Keratinocyte (primary cell): ENCODE data around the gene MARS1. TPM values are rescaled to one million over a fixed set of nuclear protein-coding genes. Genes with fewer than 3 reads are reported as not detected.

Experiments
- DNase-seq: peaks from one replicate; pipeline ENCODE4 v3.0.0-alpha.2; 2011; ENCODE audit warnings: low read depth, missing footprints, low spot score
- FAIRE-seq: peaks from 2 replicates; lab custom pipeline; 2011; peaks lifted over from hg19 to GRCh38; lab: Jason Lieb, UNC
- H2AFZ ChIP-seq: 2 replicates; pipeline ENCODE4 v1.6.0; 2012; ENCODE audit warnings: low read length, control low read depth, inconsistent platforms; ENCODE audit not compliant: control insufficient read depth
- H3K27ac ChIP-seq: 2 replicates; pipeline ENCODE4 v1.5.1; 2011; ENCODE audit warnings: low read length; ENCODE audit not compliant: control insufficient read depth, insufficient read depth
- H3K27me3 ChIP-seq: 3 replicates; pipeline ENCODE4 v1.6.0; 2011; ENCODE audit warnings: low read length; ENCODE audit not compliant: control insufficient read depth, insufficient read depth; ENCODE audit errors: extremely low read depth
- H3K36me3 ChIP-seq, 2 experiments: 2 replicates in 1 of 2; 3 replicates in 1 of 2; pipeline ENCODE4 v1.5.1; 2011; ENCODE audit warnings: low read length in 2 of 2, mild to moderate bottlenecking in 1 of 2; ENCODE audit not compliant: control insufficient read depth in 2 of 2, insufficient read depth in 2 of 2; ENCODE audit errors: extremely low read depth in 1 of 2
- H3K4me1 ChIP-seq: 3 replicates; pipeline ENCODE4 v1.5.1; 2011; ENCODE audit warnings: low read length; ENCODE audit not compliant: control insufficient read depth, insufficient read depth; ENCODE audit errors: extremely low read depth
- H3K4me2 ChIP-seq: 3 replicates; pipeline ENCODE4 v1.6.0; 2011; ENCODE audit warnings: low read depth, low read length; ENCODE audit not compliant: control insufficient read depth, insufficient read depth; ENCODE audit errors: extremely low read depth
- H3K4me3 ChIP-seq, 3 experiments: fragments of 200-600 bp in 1 of 3; sonication (generic) in 1 of 3; 2 replicates in 2 of 3; 3 replicates in 1 of 3; pipeline ENCODE4 v1.5.1; 2011 to 2016; ENCODE audit warnings: low read length in 3 of 3, mild to moderate bottlenecking in 3 of 3, control low read depth in 2 of 3, inconsistent platforms in 1 of 3, low read depth in 1 of 3, mixed read lengths in 1 of 3, mixed run types in 1 of 3, moderate library complexity in 1 of 3; ENCODE audit not compliant: control insufficient read depth in 2 of 3, insufficient read depth in 2 of 3; ENCODE audit errors: extremely low read depth in 1 of 3
- H3K79me2 ChIP-seq: 2 replicates; pipeline ENCODE4 v1.6.0; 2012; ENCODE audit warnings: low read length; ENCODE audit not compliant: control insufficient read depth, insufficient read depth
- H3K9ac ChIP-seq: 3 replicates; pipeline ENCODE4 v1.6.0; 2011; ENCODE audit warnings: low read length; ENCODE audit not compliant: control insufficient read depth, insufficient read depth; ENCODE audit errors: extremely low read depth
- H3K9me1 ChIP-seq: 3 replicates; pipeline ENCODE4 v1.6.0; 2011; ENCODE audit warnings: low read length; ENCODE audit not compliant: control insufficient read depth, insufficient read depth; ENCODE audit errors: extremely low read depth
- H3K9me3 ChIP-seq: 2 replicates; pipeline ENCODE4 v1.5.1; 2012; ENCODE audit warnings: low read depth, low read length; ENCODE audit not compliant: control insufficient read depth
- H4K20me1 ChIP-seq: 3 replicates; pipeline ENCODE4 v1.6.0; 2011; ENCODE audit warnings: low read length; ENCODE audit not compliant: control insufficient read depth, insufficient read depth; ENCODE audit errors: extremely low read depth
- EZH2 ChIP-seq: IDR thresholded peaks from one replicate; pipeline ENCODE4 v1.6.1; 2012; ENCODE audit warnings: inconsistent platforms, mild to moderate bottlenecking, low read length, moderate library complexity
- dilution Hi-C: fragments of 300-500 bp; cut with MboI; formaldehyde crosslinking; loops from one replicate; pipeline ENCODE4 v1.7.0; 2020; ENCODE audit warnings: low sequenced_read_pairs; ENCODE audit not compliant: extremely low pct_ligation_motif_present
- polyA plus RNA-seq, 5 experiments: library from polyadenylated mRNA; depleted of rRNA in 3 of 5; stranded (reverse) in 3 of 5; stranded (forward) in 1 of 5; unstranded in 1 of 5; fragments of >200 nt; gene quantifications; 1 replicate in 1 of 5; 2 replicates in 3 of 5; 3 replicates in 1 of 5; pipeline versions ENCODE4 v1.2.1 to v1.2.3, GENCODE V29; 2011 to 2012; ENCODE audit warnings: missing spikeins in 2 of 5, low read depth in 1 of 5, low replicate concordance in 1 of 5
- TF ChIP-seq, protein P1 (sequence below), 3 experiments: IDR thresholded peaks in 1 of 3; conservative IDR thresholded peaks in 1 of 3; optimal IDR thresholded peaks in 1 of 3; 2 replicates in 2 of 3; 3 replicates in 1 of 3; pipeline versions ENCODE3 to v1.5.1; 2011; ENCODE audit warnings: low read length in 3 of 3, mild to moderate bottlenecking in 3 of 3, moderate library complexity in 2 of 3, control low read depth in 1 of 3, inconsistent platforms in 1 of 3; ENCODE audit not compliant: insufficient read depth in 2 of 3; ENCODE audit errors: extremely low read depth in 1 of 3

Gene MARS1
- polyA plus RNA-seq, 1 donor (not counting 4 experiments of a cell fraction or from before 2014, with no cell fraction given): 125 TPM

DNA sequence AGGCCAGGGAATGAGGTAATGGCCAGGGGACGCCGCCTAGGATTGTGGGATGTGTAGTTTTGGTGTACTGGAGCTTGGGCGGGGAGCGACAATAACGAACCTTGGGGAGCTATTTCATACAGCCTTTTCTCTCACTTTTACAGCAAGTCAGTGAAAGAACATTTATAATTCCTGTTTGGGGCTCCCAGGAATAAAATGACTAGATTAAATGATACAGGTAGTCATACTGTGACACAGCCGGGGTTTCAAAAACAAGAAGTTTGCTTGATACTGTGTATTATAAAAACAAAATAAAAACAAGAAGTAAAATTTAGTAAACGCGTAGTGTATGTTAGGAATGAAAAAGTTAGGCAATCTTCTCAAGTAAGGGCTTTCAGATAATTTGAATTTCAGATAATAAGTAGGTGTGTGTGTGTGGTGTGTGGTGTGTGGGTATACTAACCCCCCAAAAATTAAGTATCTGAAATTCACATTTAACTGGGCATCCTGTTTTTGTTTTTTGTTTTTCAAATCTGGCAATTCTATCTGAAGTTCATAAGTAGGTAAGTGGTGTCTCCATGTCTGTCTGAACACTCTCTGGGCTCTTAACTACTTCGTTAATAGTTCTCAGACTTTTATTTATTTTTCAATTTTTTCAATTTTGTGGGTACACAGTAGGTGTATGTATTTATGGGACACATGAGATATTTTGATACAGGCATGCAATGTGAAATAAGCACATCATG is 59.6 kb downstream of the MARS1 start:
- Histone ChIP-seq H3K27me3 (peaks cover 26% of the 10 kb centered on the region), H3K4me2 (peak overlapping the region; percentile 87), H3K9ac (peak overlapping the region; percentile 93), H3K27ac (peak overlapping the region; percentile 87), H4K20me1 (peaks cover 7% of the 10 kb centered on the region), H3K79me2 (peaks cover 33% of the 10 kb centered on the region), H3K4me1 (peaks cover 20% of the 10 kb centered on the region), H3K4me3 (peak overlapping the region; percentile 84 to 98 (median 93)), H2AFZ (peak overlapping the region; percentile 73), H3K9me1 (peaks cover 3% of the 10 kb centered on the region), H3K9me3 (no peaks in the 10 kb centered on the region), H3K36me3 (peaks cover 6 to 8% of the 10 kb centered on the region in 2 experiments)
- no peak for TF ChIP-seq EZH2
- TF ChIP-seq, protein P1, sequence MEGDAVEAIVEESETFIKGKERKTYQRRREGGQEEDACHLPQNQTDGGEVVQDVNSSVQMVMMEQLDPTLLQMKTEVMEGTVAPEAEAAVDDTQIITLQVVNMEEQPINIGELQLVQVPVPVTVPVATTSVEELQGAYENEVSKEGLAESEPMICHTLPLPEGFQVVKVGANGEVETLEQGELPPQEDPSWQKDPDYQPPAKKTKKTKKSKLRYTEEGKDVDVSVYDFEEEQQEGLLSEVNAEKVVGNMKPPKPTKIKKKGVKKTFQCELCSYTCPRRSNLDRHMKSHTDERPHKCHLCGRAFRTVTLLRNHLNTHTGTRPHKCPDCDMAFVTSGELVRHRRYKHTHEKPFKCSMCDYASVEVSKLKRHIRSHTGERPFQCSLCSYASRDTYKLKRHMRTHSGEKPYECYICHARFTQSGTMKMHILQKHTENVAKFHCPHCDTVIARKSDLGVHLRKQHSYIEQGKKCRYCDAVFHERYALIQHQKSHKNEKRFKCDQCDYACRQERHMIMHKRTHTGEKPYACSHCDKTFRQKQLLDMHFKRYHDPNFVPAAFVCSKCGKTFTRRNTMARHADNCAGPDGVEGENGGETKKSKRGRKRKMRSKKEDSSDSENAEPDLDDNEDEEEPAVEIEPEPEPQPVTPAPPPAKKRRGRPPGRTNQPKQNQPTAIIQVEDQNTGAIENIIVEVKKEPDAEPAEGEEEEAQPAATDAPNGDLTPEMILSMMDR (optimal IDR thresholded peaks at IDR 0.05 in 1 of 3, IDR thresholded peaks at IDR 0.05 in 1 of 3, conservative IDR thresholded peaks at IDR 0.05 in 1 of 3; ENCODE audit: extremely low read depth in 1 of 3, insufficient read depth in 2 of 3, low read length in 3 of 3): no peak
- no peak for DNase-seq
- dilution Hi-C loops: no loop called here
- FAIRE-seq: peak; percentile 83

GRCh38 chr12:57548013-57548315 is 60.1 kb downstream of the MARS1 start:
- DNase-seq: no peak
- Histone ChIP-seq H3K4me2 (no peak overlapping the region), H3K36me3 (peaks cover 6 to 8% of the 10 kb centered on the region in 2 experiments), H3K9me3 (no peaks in the 10 kb centered on the region), H3K27ac (no peak overlapping the region), H3K79me2 (peaks cover 33% of the 10 kb centered on the region), H3K27me3 (peaks cover 26% of the 10 kb centered on the region), H3K9me1 (peaks cover 3% of the 10 kb centered on the region), H3K4me1 (peaks cover 20% of the 10 kb centered on the region), H3K4me3 (no peak overlapping the region), H3K9ac (no peak overlapping the region), H2AFZ (no peak overlapping the region), H4K20me1 (peaks cover 7% of the 10 kb centered on the region)
- TF ChIP-seq, protein P1 (optimal IDR thresholded peaks at IDR 0.05 in 1 of 3, IDR thresholded peaks at IDR 0.05 in 1 of 3, conservative IDR thresholded peaks at IDR 0.05 in 1 of 3; ENCODE audit: extremely low read depth in 1 of 3, insufficient read depth in 2 of 3, low read length in 3 of 3): no peak
- no peak for TF ChIP-seq EZH2
- dilution Hi-C loops: no loop called here
- FAIRE-seq: no peak
